Measurements from ENCODE around the gene KLK13. TPM values are rescaled to one million over a fixed set of nuclear protein-coding genes. Genes with fewer than 3 reads are reported as not detected.

The KLK13 gene
- polyA plus RNA-seq, 3 donors = 0.24 to 0.65 (median 0.53) TPM

- DNase-seq = no peak
Measured at GRCh38 chr19:51093101-51093500, 28.2 kb upstream of the KLK13 start.

GRCh38 chr19:51091895-51092873, 27.3 kb upstream of the KLK13 start:
- no peak for DNase-seq

- DNase-seq = no peak
Measured at GRCh38 chr19:51091126-51091525, 26.2 kb upstream of the KLK13 start.

GRCh38 chr19:51090471-51090870, 25.6 kb upstream of the KLK13 start:
- DNase-seq = no peak

GRCh38 chr19:51089786-51090185, 24.9 kb upstream of the KLK13 start:
- DNase-seq = no peak

GRCh38 chr19:51086153-51086850, 21.4 kb upstream of the KLK13 start:
- DNase-seq = no peak

DNA sequence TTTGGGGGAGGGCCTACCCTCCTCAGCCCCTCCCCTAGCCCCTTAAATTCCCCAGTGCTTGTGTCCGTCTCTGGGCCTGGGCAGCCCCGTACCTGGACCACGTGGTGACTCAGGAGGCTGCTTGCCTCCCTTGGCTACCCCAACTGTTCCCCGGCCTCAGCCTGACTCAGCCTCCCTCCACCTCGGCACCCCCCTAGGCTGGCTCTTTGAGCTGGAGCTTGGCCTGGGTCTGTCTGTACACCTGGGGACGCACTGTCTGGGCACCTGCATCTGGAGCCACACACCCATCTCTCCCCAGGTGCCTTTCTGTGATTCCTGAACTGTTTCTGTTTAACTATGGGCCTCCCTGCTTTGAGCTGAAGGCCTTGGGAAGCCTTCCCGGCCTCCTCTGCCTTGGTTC, 19.6 kb upstream of the KLK13 start:
- DNase-seq = no peak

DNA sequence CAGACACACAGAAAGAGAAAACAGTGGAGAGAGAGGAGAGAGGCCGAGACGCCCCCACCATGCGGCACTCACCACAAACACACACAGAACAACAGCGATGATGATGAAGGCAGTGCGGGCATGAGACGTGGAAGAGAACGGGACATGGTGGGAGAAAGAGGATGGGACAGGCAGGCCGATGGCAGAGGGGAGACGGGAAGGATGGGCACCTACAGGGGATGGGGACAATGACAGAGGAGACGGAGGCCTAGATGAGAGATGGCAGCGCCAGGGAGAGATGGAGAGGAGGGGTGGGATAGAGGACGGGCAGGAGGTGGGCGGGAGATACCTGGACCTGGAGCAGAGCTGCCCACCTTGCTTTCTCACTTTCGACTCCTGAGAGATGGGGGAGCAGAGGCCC, 18.9 kb upstream of the KLK13 start:
- no peak for DNase-seq

DNA sequence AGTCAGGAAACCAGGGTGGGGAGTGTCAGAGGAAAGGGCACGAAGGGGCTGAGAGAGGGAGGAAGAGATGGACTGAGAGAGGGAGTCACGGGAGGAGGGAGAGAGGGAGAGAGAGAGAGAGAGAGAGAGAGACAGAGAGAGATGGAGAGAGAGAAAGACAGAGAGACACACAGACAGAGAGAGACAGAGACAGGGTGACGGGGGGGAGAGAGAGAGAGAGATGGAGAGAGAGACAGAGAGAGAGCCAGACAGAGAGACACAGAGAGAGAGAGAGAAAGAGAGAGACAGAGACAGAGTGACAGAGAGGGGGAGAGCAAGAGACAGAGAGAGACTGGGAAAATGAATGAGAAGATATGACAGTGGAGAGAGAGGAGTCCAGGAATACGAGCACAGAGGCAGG, 18.3 kb upstream of the KLK13 start:
- no peak for DNase-seq

DNA sequence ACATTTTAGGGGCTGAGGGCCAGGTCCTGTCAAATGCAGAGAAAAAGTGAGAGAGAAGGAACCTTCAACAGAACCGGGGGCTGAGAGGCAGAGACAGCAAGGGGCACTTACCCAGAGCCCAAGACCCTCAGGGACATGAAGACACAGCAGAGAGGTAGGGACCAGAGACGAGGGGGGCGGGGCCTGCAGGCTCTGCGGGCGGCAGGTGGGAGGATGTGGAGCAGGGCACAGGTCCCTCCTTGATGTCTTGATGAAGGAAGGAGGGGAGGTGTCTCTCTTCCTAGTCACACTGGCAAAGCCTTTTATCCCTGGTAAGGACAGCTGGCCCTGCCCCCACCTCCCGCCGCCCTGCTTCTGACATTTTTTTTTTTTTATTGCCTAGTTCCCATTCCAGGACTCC, 17.7 kb upstream of the KLK13 start, which contains the start of gene KLK14:
Gene KLK14 (minus strand): TSS at position 277 of the 400 bp plus-strand sequence. CDS start 273 bp downstream, at position 4.
- DNase-seq = no peak

DNA sequence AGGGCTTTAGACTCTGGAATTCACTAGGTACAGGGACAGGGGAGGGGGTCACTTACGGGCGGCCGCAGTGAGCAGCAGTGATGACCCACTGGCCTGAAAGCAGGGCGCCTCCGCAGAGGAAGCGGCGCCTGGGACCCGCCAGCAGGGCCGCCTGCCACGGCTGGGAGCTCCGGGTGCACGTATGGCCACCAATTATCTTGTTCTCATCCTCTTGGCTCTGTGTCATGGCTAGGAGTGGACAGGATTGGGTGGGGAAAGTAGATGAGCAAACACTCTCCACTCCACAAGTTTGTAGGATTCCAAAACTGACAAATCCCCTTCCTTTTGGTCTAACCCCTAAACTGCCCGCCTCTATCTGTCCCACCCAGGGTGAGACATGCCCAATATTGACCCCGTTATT, 16.6 kb upstream of the KLK13 start:
- DNase-seq = no peak

GRCh38 chr19:51079481-51080110, 14.7 kb upstream of the KLK13 start:
- no peak for DNase-seq

DNA sequence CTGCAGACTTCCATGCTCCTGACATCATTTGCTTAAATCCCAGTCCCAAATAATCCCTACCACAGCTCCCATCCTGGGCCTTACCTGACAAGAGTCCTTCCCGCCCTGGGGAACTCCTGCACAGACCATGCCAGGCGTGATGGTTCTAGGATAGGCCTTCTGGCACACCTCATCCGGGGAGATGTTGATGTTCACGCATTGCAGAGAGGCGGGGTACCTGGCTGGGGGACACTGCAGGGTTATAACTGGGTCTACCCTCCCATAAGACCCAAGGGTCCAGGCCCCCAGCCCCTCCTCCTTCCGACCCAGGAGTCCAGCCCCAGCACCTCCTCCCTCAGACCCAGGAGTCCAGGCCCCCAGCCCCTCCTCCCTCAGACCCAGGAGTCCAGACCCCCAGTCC, 13.8 kb upstream of the KLK13 start:
- no peak for DNase-seq

- DNase-seq = no peak
Measured at GRCh38 chr19:51078104-51078503, 13.2 kb upstream of the KLK13 start.

DNA sequence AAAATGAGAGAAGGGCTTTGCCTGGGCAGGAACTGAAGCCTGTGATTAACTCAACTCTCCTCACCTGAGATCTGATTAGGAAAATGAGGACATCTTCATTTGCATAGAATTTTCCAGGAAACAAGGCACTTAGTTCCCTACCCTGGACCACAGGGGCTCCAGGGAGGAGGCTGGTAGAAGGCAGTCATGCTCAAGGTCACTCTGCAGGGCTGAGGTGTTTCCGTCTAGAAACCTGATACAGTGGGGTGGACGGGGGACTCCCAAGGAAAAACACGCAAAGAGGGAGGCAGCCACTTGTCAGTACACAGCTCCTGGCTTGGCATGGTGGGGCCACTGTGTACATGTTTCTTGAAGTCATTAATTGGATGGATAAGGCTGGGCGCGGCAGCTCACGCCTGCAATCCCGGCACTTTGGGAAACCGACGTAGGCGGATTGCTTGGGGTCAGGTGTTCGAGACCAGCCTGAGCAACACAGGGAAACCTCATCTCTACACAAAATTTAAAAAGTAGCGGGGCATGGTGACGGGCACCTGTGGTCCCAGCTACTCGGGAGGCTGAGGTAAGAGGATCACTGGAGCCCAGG, 11.8 kb upstream of the KLK13 start:
- DNase-seq = no peak

DNA sequence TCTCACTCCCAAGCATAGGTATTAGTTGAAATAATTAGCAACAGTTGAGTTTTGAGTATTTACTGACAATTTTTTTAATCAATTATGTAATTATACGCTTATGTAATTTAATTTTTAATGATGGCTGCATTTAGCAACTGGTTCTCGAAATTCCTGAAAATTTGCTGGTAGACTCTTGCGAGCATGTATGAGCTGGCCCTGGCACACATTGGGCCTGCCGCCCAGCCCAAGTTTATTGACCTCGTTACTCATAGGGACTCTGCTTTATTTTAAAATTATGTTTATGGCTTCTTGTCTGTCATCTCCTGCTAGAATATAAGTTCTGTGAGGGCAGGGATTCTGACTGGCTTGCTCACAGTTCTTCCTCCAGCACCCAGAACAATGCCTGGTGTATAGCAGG, 11.1 kb upstream of the KLK13 start:
- DNase-seq = no peak

DNA sequence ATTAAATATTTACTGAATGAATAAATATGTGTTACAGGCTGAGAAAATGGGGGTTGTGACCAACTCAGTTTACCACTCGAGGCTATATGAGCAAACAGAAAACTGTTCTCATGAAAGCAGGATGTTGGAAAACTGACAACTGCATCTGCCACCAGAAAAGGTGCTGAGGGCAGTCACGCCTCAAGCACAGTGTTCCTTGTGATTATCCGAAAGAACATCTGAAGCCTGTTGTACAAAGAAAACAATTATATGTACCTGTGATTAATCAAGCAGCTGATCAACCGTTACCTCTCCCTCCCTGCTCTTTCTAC, 6.2 kb upstream of the KLK13 start:
- no peak for DNase-seq

DNA sequence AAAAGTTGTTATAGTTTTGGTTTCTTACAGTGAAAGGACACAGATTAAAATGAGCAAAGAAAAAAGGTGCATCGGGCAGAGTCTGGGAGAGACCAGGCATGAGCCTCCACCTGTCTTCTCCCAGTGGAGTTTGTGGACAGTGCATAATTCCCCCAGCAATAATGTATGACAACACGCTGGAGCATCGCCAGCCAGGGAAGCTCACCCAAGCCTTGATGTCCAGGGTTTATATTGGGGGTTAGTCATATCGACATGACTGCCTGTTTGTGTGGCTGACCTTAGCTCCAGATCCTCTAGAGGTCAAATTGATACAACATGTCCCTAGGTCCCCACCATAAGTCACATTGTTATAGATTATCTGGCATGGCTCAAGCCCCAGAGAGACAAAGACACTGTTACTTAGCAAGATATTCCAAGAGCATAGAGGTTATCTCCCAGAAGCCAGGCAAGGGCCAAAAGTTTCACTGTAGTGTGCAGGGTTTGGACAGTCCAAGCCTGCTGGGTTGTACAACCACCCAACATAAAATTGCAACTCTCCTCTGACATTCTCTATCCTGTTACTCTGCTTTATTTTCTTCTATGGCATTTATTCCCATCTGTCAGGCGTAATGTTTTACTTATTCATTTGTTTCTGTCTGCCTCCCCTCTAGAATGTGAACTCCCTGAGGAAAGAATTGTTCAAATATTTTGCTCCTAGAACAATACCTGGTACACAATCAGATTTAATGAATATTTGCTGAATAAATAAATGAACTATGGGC, 5.6 kb upstream of the KLK13 start:
- DNase-seq = no peak

- DNase-seq = no peak
Measured at GRCh38 chr19:51066393-51067186, 1.7 kb upstream of the KLK13 start.

DNA sequence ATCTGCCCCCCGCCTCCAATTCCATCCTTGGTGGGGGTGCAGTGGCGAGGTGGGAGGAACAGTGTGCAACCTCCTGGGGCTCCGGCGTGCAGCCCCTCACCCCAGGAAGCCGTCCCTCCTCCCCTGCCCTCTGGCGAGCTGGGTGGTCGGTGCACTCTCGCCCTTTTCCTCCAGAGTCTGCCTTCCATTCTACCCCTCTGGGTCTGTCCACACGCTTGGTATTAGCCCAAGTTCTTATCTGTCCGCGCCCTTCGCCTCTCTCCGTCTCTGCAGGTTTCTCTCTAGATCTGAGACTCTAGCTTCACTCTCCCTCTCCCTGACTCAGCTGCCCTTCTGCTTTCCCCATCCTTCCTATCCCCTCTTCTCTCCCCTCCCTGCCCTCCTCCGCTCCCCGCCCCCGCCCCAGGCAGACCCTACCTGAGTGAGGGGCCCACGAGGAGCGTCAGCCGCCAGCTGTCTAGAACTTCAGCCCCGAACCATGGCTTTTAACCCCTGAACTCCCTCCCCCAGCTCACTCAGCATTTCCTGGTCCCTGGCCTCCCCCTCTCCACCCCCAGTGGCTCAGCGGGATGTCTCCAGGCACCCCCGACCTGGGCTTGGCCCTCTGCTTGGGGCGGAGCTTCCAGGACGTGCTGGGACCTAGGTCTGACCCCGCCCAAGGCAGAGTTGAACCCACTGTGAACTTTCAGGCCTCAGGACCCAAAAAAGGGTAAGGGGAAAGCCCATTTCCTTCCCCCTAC, 499 bp upstream of the KLK13 start:
- DNase-seq = no peak
